DMS53 treated with DMSO at 0.1 percent for 48 hours (cell line): ENCODE measurements around the gene POLG.
A peak's percentile ranks its signal among the peaks of the same experiment; 100 is the strongest.

Source experiments
- DNase-seq: peaks from one replicate; lab custom pipeline; 2025; ENCODE audit not compliant: unreplicated experiment; lab: John Stamatoyannopoulos, UW

Gene POLG

DNA sequence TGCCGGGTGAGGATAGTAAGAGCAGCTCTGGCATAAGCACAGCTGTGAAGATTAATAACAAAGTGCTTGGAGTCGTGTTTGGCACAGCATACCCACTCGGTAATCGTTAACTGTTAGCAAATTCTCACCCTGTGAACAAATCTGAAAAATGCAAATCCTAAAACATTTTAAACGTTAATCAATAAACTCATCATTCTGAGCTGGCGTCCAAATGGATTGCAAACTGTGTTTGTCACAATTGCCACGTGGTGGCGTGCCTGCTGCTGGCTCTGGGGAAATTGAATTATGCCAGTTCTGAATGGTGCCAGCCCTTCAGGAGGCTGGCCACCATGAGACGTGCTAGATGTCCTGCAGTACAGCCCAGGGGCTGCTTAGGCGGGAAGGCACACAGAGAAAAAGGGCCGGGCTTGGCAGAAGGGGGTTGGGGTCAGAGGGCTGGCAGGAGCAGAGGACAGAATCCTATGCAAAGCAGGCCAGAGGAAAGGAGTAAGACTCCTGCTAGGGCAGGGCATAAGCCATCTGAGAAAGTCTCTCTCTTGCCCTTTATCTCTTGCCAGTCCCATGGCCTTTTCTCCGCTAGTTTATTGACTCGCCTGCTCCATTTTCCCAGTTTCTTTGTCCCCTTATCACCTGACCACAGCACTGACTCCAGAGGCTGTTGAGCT is 22.1 kb upstream of the POLG start:
- DNase-seq: peak; percentile 6

- no peak for DNase-seq
Measured at GRCh38 chr15:89353991-89354390, 19.4 kb upstream of the POLG start.

GRCh38 chr15:89352476-89352875 is 17.9 kb upstream of the POLG start:
- no peak for DNase-seq

DNA sequence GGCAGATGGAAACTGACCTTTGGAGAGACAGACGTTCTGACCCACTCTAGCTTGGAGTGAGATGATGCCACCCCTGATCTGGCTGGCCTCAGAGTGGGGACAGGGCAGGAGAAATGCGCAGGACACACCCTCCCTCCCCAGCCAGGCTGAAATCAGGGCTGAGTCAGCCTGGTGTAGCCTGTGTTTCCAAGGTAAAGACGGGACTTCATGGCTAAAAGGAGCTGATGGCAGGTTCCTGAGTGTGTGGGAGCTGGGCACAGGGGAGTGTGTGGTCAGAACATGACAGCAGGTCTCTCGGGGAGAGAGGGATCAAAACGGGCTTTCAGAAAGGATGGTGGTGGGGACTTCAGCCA is 14.6 kb upstream of the POLG start:
- no peak for DNase-seq

- no peak for DNase-seq
Measured at GRCh38 chr15:89346516-89347231, 12.1 kb upstream of the POLG start.

GRCh38 chr15:89345248-89345647 is 10.6 kb upstream of the POLG start:
- no peak for DNase-seq

DNA sequence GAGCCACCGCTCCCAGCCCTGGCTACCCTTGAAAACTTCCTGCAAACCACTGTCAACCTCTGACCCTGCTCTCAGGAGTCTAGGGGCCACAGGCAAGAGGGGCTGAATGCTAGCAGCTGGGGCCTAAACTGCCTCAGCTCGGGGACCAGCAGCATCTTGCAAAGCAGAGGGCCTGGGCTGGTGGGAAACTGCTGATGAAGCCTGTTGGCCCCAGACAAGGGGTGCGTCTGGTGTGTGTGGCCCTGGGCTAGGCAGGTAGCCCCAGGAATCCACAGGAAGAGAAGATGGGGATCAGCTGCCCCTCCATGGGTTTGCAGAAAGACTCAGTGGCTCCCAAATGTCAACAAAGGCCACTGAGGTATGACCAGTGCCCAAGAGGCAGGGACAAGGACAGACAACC is 8.2 kb upstream of the POLG start:
- DNase-seq: no peak

DNA sequence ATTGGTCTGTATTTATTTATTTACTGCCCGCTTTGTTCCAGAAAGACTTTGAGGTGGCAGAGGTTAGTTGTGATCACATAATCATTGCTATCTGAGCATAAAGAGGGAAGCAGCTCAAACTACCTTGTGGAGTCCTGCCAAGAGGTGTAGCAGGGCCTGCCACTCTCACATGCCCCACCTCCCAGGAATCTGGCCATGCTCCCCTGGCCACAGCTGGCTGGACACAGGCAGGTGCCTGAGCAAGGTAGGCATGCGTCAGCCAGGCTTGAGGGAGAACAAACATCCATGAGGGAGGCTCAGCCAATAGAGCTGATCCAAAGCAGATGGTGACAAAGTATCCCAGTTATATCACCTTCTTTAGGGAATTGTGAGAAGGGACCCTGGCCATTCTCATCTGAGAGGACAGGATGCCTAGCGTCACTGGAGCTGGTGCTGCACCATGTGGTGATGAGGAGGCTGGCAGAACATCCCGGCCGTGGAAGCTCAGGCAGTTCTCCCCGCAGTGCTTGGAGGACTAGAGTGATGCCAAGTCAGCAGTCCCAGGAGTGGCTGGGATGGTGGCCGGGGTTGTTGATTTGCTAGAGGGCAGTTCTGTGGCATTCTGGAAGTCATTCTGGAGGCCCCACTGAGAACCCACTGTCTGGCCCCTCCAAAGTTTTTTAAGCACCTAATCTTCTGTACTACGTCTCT is 6.8 kb upstream of the POLG start:
- peak; percentile 87 for DNase-seq

DNA sequence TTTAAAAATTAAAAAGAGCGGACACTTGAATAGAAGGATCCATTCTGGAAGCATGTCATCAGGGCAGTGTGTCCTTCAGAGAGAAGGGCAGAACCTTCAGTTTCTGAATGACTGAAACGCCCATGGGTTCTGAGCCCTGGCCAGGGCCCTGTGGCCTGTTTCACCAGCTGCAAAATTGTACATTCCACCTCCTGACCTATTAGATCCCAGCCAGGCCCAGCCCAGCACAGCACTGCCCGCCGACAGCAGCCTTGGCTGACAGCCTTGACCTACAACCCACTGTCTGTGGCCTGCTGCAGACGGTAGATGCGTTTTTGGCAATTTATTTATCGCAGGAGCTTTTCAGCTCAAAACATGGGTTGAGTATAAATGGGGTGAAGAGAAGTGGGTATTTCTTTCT is 5.9 kb upstream of the POLG start:
- no peak for DNase-seq

DNA sequence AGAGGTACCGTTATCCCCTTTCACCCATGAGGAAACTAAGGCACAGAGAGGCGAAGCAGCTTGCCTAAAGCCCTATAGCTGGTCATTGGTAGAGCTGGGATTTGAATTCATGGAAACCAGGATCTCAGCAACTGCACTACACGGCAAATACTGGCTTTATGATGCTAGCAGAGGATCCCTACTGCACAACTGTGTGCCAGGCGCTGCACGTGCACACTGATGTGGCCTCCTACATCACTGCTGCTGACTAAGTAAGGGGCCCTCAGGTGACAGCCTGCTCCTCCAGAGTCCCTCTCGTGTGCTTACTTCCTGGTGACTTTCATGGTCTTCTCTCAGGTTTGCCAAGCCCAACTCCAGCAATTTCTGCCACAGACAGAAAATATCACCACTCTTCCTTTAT is 3.4 kb upstream of the POLG start:
- DNase-seq: no peak

- DNase-seq: no peak
Measured at GRCh38 chr15:89335298-89336041, 846 bp upstream of the POLG start.

DNA sequence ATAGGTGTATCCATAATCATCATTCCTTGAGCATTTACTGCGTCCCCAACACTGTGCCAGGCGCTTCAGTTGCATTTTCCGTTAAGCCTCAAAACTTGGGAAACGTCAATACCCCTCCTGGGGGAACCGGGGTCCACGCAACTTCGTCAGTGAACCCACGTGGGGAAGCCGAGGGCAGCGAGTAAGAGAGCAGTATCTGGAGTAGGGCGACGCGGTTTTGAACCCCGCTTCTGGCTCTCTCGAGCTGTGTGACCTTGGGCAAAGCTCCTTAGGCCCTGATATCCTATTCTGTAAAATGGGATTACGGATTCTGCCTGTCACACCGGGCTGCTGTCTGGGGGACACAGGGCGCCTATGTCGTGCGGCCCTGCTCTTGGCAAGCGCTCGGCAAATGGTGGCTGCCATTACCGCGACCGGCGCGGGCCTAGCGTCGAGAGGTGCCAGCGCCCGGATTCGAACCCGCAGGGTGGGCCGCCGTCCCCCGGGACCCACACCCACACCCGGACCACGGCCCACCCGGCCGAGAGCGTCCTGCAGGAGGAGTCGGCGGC is 590 bp downstream of the POLG start:
- DNase-seq: no peak

- DNase-seq: no peak
Measured at GRCh38 chr15:89333011-89333860, 1.4 kb downstream of the POLG start.

GRCh38 chr15:89332446-89332845 is 2.2 kb downstream of the POLG start:
- no peak for DNase-seq

DNA sequence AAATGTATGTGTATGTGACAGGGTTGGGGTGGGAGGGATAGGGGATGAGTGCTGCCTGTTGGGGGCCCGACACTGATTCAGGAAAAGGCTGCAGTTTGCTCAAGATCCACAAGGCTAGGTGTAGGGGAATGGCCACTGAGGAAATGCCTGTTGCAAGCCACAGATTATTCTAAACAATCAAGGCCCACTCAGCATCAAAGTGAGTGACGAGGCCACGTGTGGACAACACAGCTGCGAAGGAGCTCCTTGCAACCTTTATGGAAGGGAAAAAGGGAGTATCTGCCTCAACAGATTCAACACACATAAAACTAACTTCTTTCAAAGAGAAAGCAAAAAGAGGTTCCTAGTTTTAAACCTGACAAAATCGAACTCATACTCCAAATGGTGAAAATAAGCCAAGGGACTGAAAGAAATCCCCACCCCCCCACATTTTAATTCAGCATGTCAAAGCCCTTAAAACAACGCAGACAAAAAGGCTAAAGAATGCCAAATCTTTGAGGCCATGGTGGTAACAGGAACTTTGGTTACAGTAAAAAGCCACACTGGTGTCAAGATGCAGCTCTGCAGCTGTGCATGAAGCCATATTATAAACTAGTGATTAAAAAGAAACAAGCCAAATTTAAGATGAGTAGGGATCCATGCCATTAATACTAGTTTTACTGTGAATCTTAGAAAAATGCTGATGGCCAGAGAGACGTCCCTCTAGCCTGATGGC is 3.6 kb downstream of the POLG start:
- DNase-seq: no peak

DNA sequence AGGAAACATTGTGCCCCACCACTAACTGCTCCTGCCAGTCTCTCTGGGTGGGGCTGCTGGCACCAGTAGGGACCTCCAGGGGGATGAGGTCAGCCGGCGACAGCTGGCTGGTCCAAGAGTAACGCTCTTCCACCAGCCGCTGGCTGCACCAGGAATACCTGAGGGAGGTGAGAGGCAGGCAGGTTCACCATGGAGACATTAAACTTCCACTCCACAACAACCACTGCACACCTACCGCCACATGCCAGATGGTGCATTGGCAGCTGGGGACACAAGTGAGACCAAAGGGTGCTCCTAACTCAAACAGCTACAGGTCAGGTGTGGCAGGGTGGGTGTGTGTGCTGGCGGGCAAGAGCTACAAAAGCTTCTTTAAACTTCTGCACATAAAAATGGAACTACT is 4.5 kb downstream of the POLG start:
- no peak for DNase-seq

GRCh38 chr15:89329329-89330084 is 5.1 kb downstream of the POLG start:
- no peak for DNase-seq

DNA sequence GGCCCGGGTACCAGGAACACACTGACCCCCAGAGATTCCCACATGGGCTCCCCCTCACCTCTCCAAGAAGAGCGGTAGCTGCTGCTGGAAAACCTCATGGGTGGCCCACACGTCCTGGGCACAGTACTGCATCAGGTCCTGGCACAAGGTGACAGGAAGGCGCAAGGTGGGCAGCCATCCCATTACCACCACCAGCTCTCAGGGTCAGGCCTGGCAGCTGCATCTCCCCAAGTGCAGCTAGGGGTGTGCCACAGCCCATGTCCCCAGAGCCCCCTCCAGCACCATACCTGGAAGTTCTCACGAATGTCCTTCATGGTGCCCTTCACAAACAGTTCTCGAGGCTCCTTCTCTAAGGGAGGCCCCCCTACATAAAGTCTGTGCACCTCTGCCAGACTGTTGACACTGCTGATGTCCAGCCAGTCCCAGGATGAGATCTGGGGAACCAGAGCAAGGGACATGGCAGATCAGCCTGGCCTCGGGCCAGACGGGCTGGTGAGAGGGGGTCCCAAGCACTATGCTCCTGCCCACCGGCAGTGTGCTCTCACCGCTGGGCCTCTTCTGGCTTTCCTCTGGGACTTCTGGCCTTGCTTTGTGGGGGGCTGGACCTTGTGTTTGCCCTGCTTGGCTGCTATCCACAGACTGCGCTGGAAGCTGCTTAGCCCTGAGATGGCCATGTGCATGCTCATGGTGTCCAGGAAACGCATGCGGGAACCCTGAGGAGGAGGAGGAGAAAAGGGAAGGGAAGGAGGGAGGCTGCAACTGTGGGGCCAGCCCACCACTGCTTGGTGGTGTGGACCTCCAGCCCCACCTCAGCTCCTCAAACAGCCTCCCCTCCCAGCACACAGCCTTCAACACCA is 6.0 kb downstream of the POLG start:
- no peak for DNase-seq
